ENCODE data around the gene POMC. TPM values are rescaled to one million over a fixed set of nuclear protein-coding genes. Genes with fewer than 3 reads are reported as not detected.

POMC gene
- total and polyA plus RNA-seq, 2 donors (not counting 1 experiment from before 2014, with no cell fraction given): 3.4 to 16.7 TPM

DNA sequence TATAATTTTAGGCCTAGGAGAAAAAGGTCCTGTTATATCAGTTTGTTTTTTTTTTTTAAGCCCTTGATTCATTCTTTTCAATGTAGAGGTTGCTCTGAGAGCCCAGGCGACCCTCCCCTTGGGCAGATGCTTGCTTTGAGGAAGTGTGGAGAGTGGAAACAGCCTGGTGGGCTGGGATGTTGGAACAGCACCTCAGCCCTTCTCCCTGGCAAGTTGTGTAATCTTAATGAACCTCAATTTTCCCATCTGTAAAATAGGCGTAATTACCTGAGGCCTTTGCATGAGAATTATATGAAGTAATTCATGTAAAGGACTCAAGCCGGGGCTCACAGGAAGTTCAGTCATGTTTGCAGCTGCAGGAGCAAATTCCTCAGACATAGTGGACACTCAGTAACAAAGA lies 49.7 kb upstream of the POMC start:
- ATAC-seq (ENCODE audit: low read depth): no peak
- POLR2A ChIA-PET: no interaction called here
- Mint-ChIP-seq H3K27me3 (no peaks in the 10 kb centered on the region), H3K27ac (no peak overlapping the region), H3K4me1 (peaks cover 18% of the 10 kb centered on the region), H3K4me3 (no peak overlapping the region), H3K9me3 (ENCODE audit: insufficient read depth) (no peaks in the 10 kb centered on the region)
- Histone ChIP-seq H3K9ac (ENCODE audit: low read length) (no peak overlapping the region), H3K4me2 (replicated peaks; ENCODE audit: low read depth, low read length, poor library complexity, severe bottlenecking) (no peak overlapping the region), H3K27me3 (replicated peaks in 1 of 4; ENCODE audit: control extremely low read depth in 1 of 4, control insufficient read depth in 3 of 4, insufficient read depth in 4 of 4, low read length in 3 of 4) (no peaks in the 10 kb centered on the region), H3K4me3 (ENCODE audit: control extremely low read depth in 1 of 5, extremely low read depth in 1 of 5, insufficient read depth in 1 of 5, low read depth in 2 of 5, low read length in 4 of 5) (no peak overlapping the region), H3K4me1 (ENCODE audit: control insufficient read depth in 2 of 2, insufficient read depth in 2 of 2, low read length in 2 of 2) (peaks cover 4 to 24% of the 10 kb centered on the region in 2 donors), H3K9me3 (ENCODE audit: control extremely low read depth in 1 of 3, control insufficient read depth in 2 of 3, insufficient read depth in 1 of 3, low read length in 2 of 3) (peaks cover 0 to 4% (median 0%) of the 10 kb centered on the region in 3 donors), H3K27ac (ENCODE audit: low read length in 2 of 2) (no peak overlapping the region), H3K79me2 (ENCODE audit: control insufficient read depth, insufficient read depth, low read length) (no peaks in the 10 kb centered on the region), H2AFZ (ENCODE audit: insufficient read depth, low read depth, low read length, poor library complexity, severe bottlenecking) (no peak overlapping the region), H3K36me3 (replicated peaks in 1 of 2; ENCODE audit: control extremely low read depth in 1 of 2, control insufficient read depth in 1 of 2, extremely low read depth in 1 of 2, insufficient read depth in 2 of 2, low read length in 1 of 2) (no peaks in the 10 kb centered on the region), H4K20me1 (ENCODE audit: control insufficient read depth, insufficient read depth, low read length, poor library complexity, severe bottlenecking) (no peaks in the 10 kb centered on the region)
- CTCF ChIA-PET: interaction anchor here (1.2 kb wide), 1 partner anchor 91 kb away, joined by 3 read pairs; no protein-coding TSS in a partner anchor
- no peak for DNase-seq
- intact Hi-C loops (cut with micrococcal nuclease): no loop called here
- WGBS (ENCODE audit: insufficient coverage): 85% methylated on average over 2 of the region's 3 CpGs
- TF ChIP-seq, protein P1, sequence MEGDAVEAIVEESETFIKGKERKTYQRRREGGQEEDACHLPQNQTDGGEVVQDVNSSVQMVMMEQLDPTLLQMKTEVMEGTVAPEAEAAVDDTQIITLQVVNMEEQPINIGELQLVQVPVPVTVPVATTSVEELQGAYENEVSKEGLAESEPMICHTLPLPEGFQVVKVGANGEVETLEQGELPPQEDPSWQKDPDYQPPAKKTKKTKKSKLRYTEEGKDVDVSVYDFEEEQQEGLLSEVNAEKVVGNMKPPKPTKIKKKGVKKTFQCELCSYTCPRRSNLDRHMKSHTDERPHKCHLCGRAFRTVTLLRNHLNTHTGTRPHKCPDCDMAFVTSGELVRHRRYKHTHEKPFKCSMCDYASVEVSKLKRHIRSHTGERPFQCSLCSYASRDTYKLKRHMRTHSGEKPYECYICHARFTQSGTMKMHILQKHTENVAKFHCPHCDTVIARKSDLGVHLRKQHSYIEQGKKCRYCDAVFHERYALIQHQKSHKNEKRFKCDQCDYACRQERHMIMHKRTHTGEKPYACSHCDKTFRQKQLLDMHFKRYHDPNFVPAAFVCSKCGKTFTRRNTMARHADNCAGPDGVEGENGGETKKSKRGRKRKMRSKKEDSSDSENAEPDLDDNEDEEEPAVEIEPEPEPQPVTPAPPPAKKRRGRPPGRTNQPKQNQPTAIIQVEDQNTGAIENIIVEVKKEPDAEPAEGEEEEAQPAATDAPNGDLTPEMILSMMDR (IDR thresholded peaks at IDR 0.05): no peak
- TF ChIP-seq EZH2 (IDR thresholded peaks at IDR 0.05; ENCODE audit: borderline replicate concordance, insufficient read depth, low read depth, low read length, poor library complexity, severe bottlenecking): no peak

GRCh38 chr2:25215948-25216679 lies 47.7 kb upstream of the POMC start:
- Histone ChIP-seq H3K27ac (ENCODE audit: low read length in 2 of 2) (peak overlapping the region; percentile 50 to 68), H3K36me3 (replicated peaks in 1 of 2; ENCODE audit: control extremely low read depth in 1 of 2, control insufficient read depth in 1 of 2, extremely low read depth in 1 of 2, insufficient read depth in 2 of 2, low read length in 1 of 2) (no peaks in the 10 kb centered on the region), H3K79me2 (ENCODE audit: control insufficient read depth, insufficient read depth, low read length) (no peaks in the 10 kb centered on the region), H3K9ac (ENCODE audit: low read length) (peak overlapping the region; percentile 73), H3K27me3 (replicated peaks in 1 of 4; ENCODE audit: control extremely low read depth in 1 of 4, control insufficient read depth in 3 of 4, insufficient read depth in 4 of 4, low read length in 3 of 4) (no peaks in the 10 kb centered on the region), H3K4me1 (ENCODE audit: control insufficient read depth in 2 of 2, insufficient read depth in 2 of 2, low read length in 2 of 2) (peaks cover 8 to 29% of the 10 kb centered on the region in 2 donors), H2AFZ (ENCODE audit: insufficient read depth, low read depth, low read length, poor library complexity, severe bottlenecking) (peak overlapping the region; percentile 81), H4K20me1 (ENCODE audit: control insufficient read depth, insufficient read depth, low read length, poor library complexity, severe bottlenecking) (no peaks in the 10 kb centered on the region), H3K4me2 (replicated peaks; ENCODE audit: low read depth, low read length, poor library complexity, severe bottlenecking) (peak overlapping the region; percentile 95), H3K9me3 (ENCODE audit: control extremely low read depth in 1 of 3, control insufficient read depth in 2 of 3, insufficient read depth in 1 of 3, low read length in 2 of 3) (peaks cover 0 to 4% (median 0%) of the 10 kb centered on the region in 3 donors), H3K4me3 (ENCODE audit: control extremely low read depth in 1 of 5, extremely low read depth in 1 of 5, insufficient read depth in 1 of 5, low read depth in 2 of 5, low read length in 4 of 5) (peak overlapping the region; percentile 45 to 71 (median 61))
- CTCF ChIA-PET: interaction anchor here (1.3 to 1.4 kb wide), 2 partner anchors 13 to 93 kb away, joined by 3 to 4 read pairs; no protein-coding TSS in a partner anchor
- POLR2A ChIA-PET: interaction anchor here (0.5 to 1.3 kb wide), 3 partner anchors 50 to 58 kb away, joined by 3 to 4 read pairs (median 3); no protein-coding TSS in a partner anchor
- intact Hi-C loops (cut with micrococcal nuclease): loop anchor here (1.0 kb wide), 1 partner anchor 12 kb away; no protein-coding TSS in a partner anchor
- ATAC-seq (ENCODE audit: low read depth) (peak; percentile 94), DNase-seq (peak; percentile 90)
- TF ChIP-seq, protein P1 (IDR thresholded peaks at IDR 0.05): no peak
- TF ChIP-seq EZH2 (IDR thresholded peaks at IDR 0.05; ENCODE audit: borderline replicate concordance, insufficient read depth, low read depth, low read length, poor library complexity, severe bottlenecking): no peak
- H3K4me3 Mint-ChIP-seq: peak overlapping the region; percentile 77
- H3K9me3 Mint-ChIP-seq (ENCODE audit: insufficient read depth): no peaks in the 10 kb centered on the region
- 1% methylated on average over 49 of the region's 71 CpGs for WGBS (ENCODE audit: insufficient coverage)
- H3K27ac Mint-ChIP-seq: peak overlapping the region; percentile 83
- peaks cover 30% of the 10 kb centered on the region for H3K4me1 Mint-ChIP-seq
- H3K27me3 Mint-ChIP-seq: no peaks in the 10 kb centered on the region
